ENCODE results near the gene NFATC3. TPM values are rescaled to one million over a fixed set of nuclear protein-coding genes. Genes with fewer than 3 reads are reported as not detected.

NFATC3 gene
- total and polyA plus RNA-seq, 5 experiments from 2014 or later: 85.2 to 162 (median 102) TPM

- Mint-ChIP-seq H3K27me3 (no peaks in the 10 kb centered on the region), H3K4me1 (peaks cover 0 to 4% (median 3%) of the 10 kb centered on the region in 4 donors), H3K36me3 (peaks cover 0 to 68% (median 18%) of the 10 kb centered on the region in 3 donors), H3K9me3 (peaks cover 0 to 2% (median 0%) of the 10 kb centered on the region in 9 donors), H3K4me3 (no peak overlapping the region), H3K27ac (peak overlapping the region in 7 of 10 donors; percentile 6 to 75 (median 35))
- DNase-seq: no peak
- ATAC-seq: no peak
- POLR2A ChIA-PET: no interaction called here
Measured at GRCh38 chr16:68166264-68166663, 81.1 kb downstream of the NFATC3 start.

DNA sequence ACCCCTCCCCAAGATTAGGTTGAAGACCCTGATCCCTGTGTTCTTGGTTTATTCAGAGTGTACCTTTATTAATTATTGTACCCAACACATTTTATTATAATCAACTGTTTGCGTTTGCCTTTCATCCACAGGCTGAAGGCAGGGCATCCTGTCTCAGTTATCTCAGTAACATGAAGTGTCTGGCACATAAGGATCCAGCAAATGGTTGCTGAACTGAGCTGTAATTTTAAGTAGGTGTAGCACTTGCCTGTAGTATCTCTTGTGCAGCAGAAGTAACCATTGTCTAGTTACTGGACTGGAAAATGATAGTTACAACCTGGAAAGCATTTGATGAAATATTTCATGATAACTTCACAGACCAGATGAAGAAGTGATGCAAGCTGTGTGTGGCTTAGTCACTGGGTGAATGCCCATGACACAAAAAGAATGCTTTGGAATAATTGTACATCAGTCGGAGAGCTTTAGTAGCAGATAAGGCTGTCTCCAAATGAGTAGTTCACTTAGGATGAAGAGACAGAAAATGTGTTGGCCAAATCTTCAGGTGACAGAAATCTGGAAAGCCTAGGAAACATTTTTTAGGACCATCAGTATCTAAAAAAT is 94.1 kb downstream of the NFATC3 start:
- Mint-ChIP-seq H3K36me3 (peaks cover 14 to 90% (median 42%) of the 10 kb centered on the region in 3 donors), H3K9me3 (no peaks in the 10 kb centered on the region), H3K27me3 (no peaks in the 10 kb centered on the region), H3K27ac (peak overlapping the region; percentile 11 to 97 (median 52)), H3K4me3 (no peak overlapping the region), H3K4me1 (peaks cover 5 to 18% (median 14%) of the 10 kb centered on the region in 4 donors)
- DNase-seq (no peak), ATAC-seq (no peak)
- POLR2A ChIA-PET: interaction anchor here (0.5 kb wide), 1 partner anchor 20 kb away, joined by 3 read pairs; no protein-coding TSS in a partner anchor

GRCh38 chr16:68179855-68180254 is 94.7 kb downstream of the NFATC3 start:
- peaks cover 15 to 92% (median 41%) of the 10 kb centered on the region in 3 donors for H3K36me3 Mint-ChIP-seq
- H3K4me3 Mint-ChIP-seq: no peak overlapping the region
- H3K27ac Mint-ChIP-seq: peak overlapping the region in 3 of 10 donors; percentile 9 to 33 (median 18)
- POLR2A ChIA-PET: no interaction called here
- no peaks in the 10 kb centered on the region for H3K27me3 Mint-ChIP-seq
- ATAC-seq: no peak
- DNase-seq: no peak
- H3K4me1 Mint-ChIP-seq: peaks cover 5 to 18% (median 14%) of the 10 kb centered on the region in 4 donors
- H3K9me3 Mint-ChIP-seq: no peaks in the 10 kb centered on the region

GRCh38 chr16:68183046-68183445 is 97.9 kb downstream of the NFATC3 start:
- POLR2A ChIA-PET: no interaction called here

DNA sequence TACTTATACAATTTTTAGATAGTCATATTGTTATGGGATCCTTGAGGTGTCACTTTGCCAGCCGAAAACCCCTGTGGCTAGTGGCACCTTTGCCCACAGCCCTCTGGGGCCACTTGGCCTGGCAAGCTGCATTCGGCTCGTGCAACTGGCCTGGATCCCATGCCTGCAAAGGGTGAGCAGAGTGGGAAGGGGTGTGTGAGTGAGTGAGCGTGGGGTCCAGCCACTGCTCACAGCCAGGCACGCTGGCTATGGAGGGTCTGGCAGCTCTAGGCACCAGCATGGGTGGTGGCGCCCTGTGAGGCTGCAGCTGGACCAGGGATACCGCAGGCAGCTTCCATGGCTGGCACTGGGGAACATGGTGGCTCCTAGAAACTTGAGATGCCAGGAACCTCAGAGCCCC is 101.7 kb downstream of the NFATC3 start:
- H3K36me3 Mint-ChIP-seq: peaks cover 10 to 78% (median 30%) of the 10 kb centered on the region in 3 donors

More at GRCh38 chr16:68183046-68183445, 97.9 kb downstream of the NFATC3 start:
- Mint-ChIP-seq H3K27me3 (no peaks in the 10 kb centered on the region), H3K9me3 (no peaks in the 10 kb centered on the region), H3K4me3 (no peak overlapping the region), H3K4me1 (peaks cover 0 to 9% (median 6%) of the 10 kb centered on the region in 4 donors), H3K27ac (peak overlapping the region in 5 of 10 donors; percentile 26 to 66 (median 40)), H3K36me3 (peaks cover 15 to 88% (median 39%) of the 10 kb centered on the region in 3 donors)
- ATAC-seq: no peak
- DNase-seq: no peak

GRCh38 chr16:68187505-68187904 is 102.3 kb downstream of the NFATC3 start:
- POLR2A ChIA-PET: no interaction called here
- peaks cover 10 to 78% (median 27%) of the 10 kb centered on the region in 3 donors for H3K36me3 Mint-ChIP-seq
- H3K27me3 Mint-ChIP-seq: no peaks in the 10 kb centered on the region
- H3K9me3 Mint-ChIP-seq: no peaks in the 10 kb centered on the region
- H3K4me1 Mint-ChIP-seq: peaks cover 1 to 7% (median 3%) of the 10 kb centered on the region in 4 donors
- H3K27ac Mint-ChIP-seq: no peak overlapping the region
- ATAC-seq (no peak), DNase-seq (no peak)
- no peak overlapping the region for H3K4me3 Mint-ChIP-seq

More for the DNA sequence above, 101.7 kb downstream of the NFATC3 start:
- Mint-ChIP-seq H3K27ac (peak overlapping the region in 2 of 10 donors; percentile 82 to 88), H3K9me3 (no peaks in the 10 kb centered on the region), H3K4me1 (peaks cover 0 to 8% (median 3%) of the 10 kb centered on the region in 4 donors), H3K4me3 (no peak overlapping the region), H3K27me3 (no peaks in the 10 kb centered on the region)
- DNase-seq (no peak), ATAC-seq (no peak)
- POLR2A ChIA-PET: no interaction called here

GRCh38 chr16:68188170-68188569 is 103.0 kb downstream of the NFATC3 start:
- no peak for ATAC-seq
- DNase-seq: no peak
- peaks cover 9 to 80% (median 26%) of the 10 kb centered on the region in 3 donors for H3K36me3 Mint-ChIP-seq
- peaks cover 2 to 10% (median 5%) of the 10 kb centered on the region in 4 donors for H3K4me1 Mint-ChIP-seq
- no peak overlapping the region for H3K27ac Mint-ChIP-seq
- no peaks in the 10 kb centered on the region for H3K27me3 Mint-ChIP-seq
- H3K4me3 Mint-ChIP-seq: no peak overlapping the region
- no peaks in the 10 kb centered on the region for H3K9me3 Mint-ChIP-seq
- POLR2A ChIA-PET: no interaction called here

GRCh38 chr16:68190081-68190480 is 104.9 kb downstream of the NFATC3 start:
- H3K4me1 Mint-ChIP-seq: peaks cover 2 to 14% (median 5%) of the 10 kb centered on the region in 4 donors
- POLR2A ChIA-PET: no interaction called here
- ATAC-seq (no peak), DNase-seq (no peak)
- peaks cover 0 to 79% (median 17%) of the 10 kb centered on the region in 3 donors for H3K36me3 Mint-ChIP-seq
- H3K27me3 Mint-ChIP-seq: no peaks in the 10 kb centered on the region
- H3K9me3 Mint-ChIP-seq: no peaks in the 10 kb centered on the region
- no peak overlapping the region for H3K4me3 Mint-ChIP-seq
- H3K27ac Mint-ChIP-seq: peak overlapping the region in 3 of 10 donors; percentile 4 to 44 (median 20)

DNA sequence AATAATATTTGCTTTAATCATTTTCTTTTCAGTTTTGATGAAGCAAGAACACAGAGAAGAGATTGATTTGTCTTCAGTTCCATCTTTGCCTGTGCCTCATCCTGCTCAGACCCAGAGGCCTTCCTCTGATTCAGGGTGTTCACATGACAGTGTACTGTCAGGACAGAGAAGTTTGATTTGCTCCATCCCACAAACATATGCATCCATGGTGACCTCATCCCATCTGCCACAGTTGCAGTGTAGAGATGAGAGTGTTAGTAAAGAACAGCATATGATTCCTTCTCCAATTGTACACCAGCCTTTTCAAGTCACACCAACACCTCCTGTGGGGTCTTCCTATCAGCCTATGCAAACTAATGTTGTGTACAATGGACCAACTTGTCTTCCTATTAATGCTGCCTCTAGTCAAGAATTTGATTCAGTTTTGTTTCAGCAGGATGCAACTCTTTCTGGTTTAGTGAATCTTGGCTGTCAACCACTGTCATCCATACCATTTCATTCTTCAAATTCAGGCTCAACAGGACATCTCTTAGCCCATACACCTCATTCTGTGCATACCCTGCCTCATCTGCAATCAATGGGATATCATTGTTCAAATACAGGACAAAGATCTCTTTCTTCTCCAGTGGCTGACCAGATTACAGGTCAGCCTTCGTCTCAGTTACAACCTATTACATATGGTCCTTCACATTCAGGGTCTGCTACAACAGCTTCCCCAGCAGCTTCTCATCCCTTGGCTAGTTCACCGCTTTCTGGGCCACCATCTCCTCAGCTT is 105.8 kb downstream of the NFATC3 start:
- H3K36me3 Mint-ChIP-seq: peaks cover 0 to 74% (median 14%) of the 10 kb centered on the region in 3 donors
- POLR2A ChIA-PET: interaction anchor here (0.6 kb wide), 1 partner anchor 90 kb away, joined by 3 read pairs; no protein-coding TSS in a partner anchor
- ATAC-seq (no peak), DNase-seq (no peak)
- peaks cover 2 to 18% (median 5%) of the 10 kb centered on the region in 4 donors for H3K4me1 Mint-ChIP-seq
- H3K9me3 Mint-ChIP-seq: no peaks in the 10 kb centered on the region
- peak overlapping the region in 1 of 10 donors; percentile 50 for H3K4me3 Mint-ChIP-seq
- peak overlapping the region in 8 of 10 donors; percentile 15 to 87 (median 44) for H3K27ac Mint-ChIP-seq
- no peaks in the 10 kb centered on the region for H3K27me3 Mint-ChIP-seq

DNA sequence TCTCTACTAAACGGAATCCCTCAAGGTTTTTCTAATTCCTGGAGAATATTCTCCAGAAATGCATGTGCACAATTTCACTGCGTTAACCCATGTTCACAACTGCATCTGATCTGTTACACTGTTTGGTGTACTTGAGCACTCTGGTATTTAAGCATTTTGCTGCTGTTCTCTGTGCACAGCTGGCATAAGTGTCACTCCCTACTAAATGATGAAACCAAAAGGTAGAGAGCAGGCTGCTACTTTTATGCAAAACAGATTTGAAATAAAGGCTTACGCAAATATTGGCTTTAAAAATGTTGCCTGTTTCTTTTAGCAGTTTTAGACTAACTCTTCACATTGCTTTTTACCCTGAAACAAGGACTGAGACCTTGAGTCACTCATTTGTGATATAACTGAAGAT is 109.1 kb downstream of the NFATC3 start:
- peaks cover 0 to 69% (median 8%) of the 10 kb centered on the region in 3 donors for H3K36me3 Mint-ChIP-seq
- no peaks in the 10 kb centered on the region for H3K9me3 Mint-ChIP-seq
- ATAC-seq (no peak), DNase-seq (no peak)
- no peaks in the 10 kb centered on the region for H3K27me3 Mint-ChIP-seq
- H3K4me1 Mint-ChIP-seq: peaks cover 0 to 19% (median 4%) of the 10 kb centered on the region in 4 donors
- H3K27ac Mint-ChIP-seq: peak overlapping the region in 2 of 10 donors; percentile 31 to 64
- no peak overlapping the region for H3K4me3 Mint-ChIP-seq
- POLR2A ChIA-PET: no interaction called here

GRCh38 chr16:68197250-68197649 is 112.1 kb downstream of the NFATC3 start:
- Mint-ChIP-seq H3K27ac (no peak overlapping the region), H3K4me1 (peaks cover 7 to 26% (median 15%) of the 10 kb centered on the region in 4 donors), H3K4me3 (no peak overlapping the region), H3K27me3 (no peaks in the 10 kb centered on the region), H3K9me3 (no peaks in the 10 kb centered on the region), H3K36me3 (peaks cover 0 to 67% (median 2%) of the 10 kb centered on the region in 3 donors)
- ATAC-seq: no peak
- DNase-seq: no peak
- POLR2A ChIA-PET: no interaction called here

DNA sequence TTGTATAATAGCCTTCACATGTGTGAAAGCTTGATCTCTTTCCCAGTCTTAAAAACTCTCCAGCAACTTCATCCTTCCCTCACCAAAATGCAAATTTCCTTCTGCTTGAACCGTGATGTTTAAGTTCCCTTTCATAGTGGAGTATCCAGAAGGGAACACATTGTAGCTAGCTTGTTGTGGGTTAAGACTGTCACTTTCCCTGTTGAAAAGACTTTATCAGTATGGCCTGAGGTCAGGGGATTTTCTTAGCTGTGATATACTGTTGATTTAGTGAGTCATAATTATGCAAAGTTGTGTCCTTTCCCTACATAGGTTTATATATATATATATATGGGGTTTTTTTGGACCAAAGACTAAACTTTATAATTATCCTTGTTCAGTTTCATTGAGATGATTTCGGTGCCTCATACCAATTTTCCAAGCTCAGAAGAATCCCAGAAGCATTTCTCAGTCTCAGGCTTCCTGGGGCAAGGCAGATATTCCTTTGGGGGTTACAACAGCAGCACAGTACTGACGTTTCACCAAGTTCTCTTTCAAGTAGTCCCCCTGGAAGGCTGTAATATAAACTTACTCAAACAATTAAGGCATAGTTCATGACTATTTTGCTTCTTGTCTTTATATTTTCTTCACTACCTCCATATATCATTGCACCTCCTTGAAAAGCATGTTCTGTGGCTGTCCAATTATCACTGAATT is 115.1 kb downstream of the NFATC3 start:
- POLR2A ChIA-PET: interaction anchor here (0.6 kb wide), 1 partner anchor 18 kb away, joined by 3 read pairs; no protein-coding TSS in a partner anchor
- Mint-ChIP-seq H3K36me3 (peaks cover 0 to 57% (median 0%) of the 10 kb centered on the region in 3 donors), H3K27me3 (no peaks in the 10 kb centered on the region), H3K4me1 (peaks cover 7 to 34% (median 15%) of the 10 kb centered on the region in 4 donors), H3K4me3 (no peak overlapping the region), H3K27ac (peak overlapping the region in 7 of 10 donors; percentile 8 to 83 (median 43)), H3K9me3 (no peaks in the 10 kb centered on the region)
- ATAC-seq: no peak
- no peak for DNase-seq
